ENCODE measurements around the gene UNC5C. TPM values are rescaled to one million over a fixed set of nuclear protein-coding genes. Genes with fewer than 3 reads are reported as not detected.

Gene UNC5C
- total RNA-seq, 3 donors from 2014 or later, result 6.2 to 20.9 (median 6.2) TPM

- TF ChIP-seq CTCF (IDR thresholded peaks at IDR 0.05) (no peak), POLR2A (IDR thresholded peaks at IDR 0.05) (no peak), POLR2AphosphoS5 (IDR thresholded peaks at IDR 0.05) (no peak)
- H3K4me1 ChIP-seq, result no peaks in the 10 kb centered on the region
- no peaks in the 10 kb centered on the region for H3K36me3 ChIP-seq
- H3K27me3 ChIP-seq, result peaks cover 0 to under 1% of the 10 kb centered on the region in 2 donors
- H3K9me3 ChIP-seq, result no peaks in the 10 kb centered on the region
- no peak overlapping the region for H3K4me3 ChIP-seq
- no peak for DNase-seq (ENCODE audit: low spot score in 2 of 2)
- H3K27ac ChIP-seq, result peak overlapping the region in 1 of 2 donors; percentile 12
- intact Hi-C loops (cut with DNase I; ENCODE audit: low total_unique reads), result no loop called here
Measured at GRCh38 chr4:95541094-95541493, 7.7 kb downstream of the UNC5C start.

- Histone ChIP-seq H3K36me3 (no peaks in the 10 kb centered on the region), H3K4me1 (no peaks in the 10 kb centered on the region), H3K4me3 (no peak overlapping the region), H3K27ac (peak overlapping the region in 1 of 2 donors; percentile 2), H3K9me3 (no peaks in the 10 kb centered on the region), H3K27me3 (no peaks in the 10 kb centered on the region)
- intact Hi-C loops (cut with DNase I; ENCODE audit: low total_unique reads), result no loop called here
- no peak for TF ChIP-seq POLR2AphosphoS5 (IDR thresholded peaks at IDR 0.05)
- TF ChIP-seq POLR2A (IDR thresholded peaks at IDR 0.05), result no peak
- TF ChIP-seq CTCF (IDR thresholded peaks at IDR 0.05), result no peak
- no peak for DNase-seq (ENCODE audit: low spot score in 2 of 2)
Measured at GRCh38 chr4:95540227-95540626, 8.5 kb downstream of the UNC5C start.

- TF ChIP-seq CTCF (IDR thresholded peaks at IDR 0.05) (no peak), POLR2AphosphoS5 (IDR thresholded peaks at IDR 0.05) (no peak), POLR2A (IDR thresholded peaks at IDR 0.05) (no peak)
- Histone ChIP-seq H3K4me3 (peak overlapping the region in 1 of 3 donors; percentile 31), H3K36me3 (no peaks in the 10 kb centered on the region), H3K27me3 (no peaks in the 10 kb centered on the region), H3K4me1 (no peaks in the 10 kb centered on the region), H3K9me3 (no peaks in the 10 kb centered on the region), H3K27ac (peak overlapping the region; percentile 8 to 9)
- intact Hi-C loops (cut with DNase I; ENCODE audit: low total_unique reads), result no loop called here
- no peak for DNase-seq (ENCODE audit: low spot score in 2 of 2)
Measured at GRCh38 chr4:95539106-95539505, 9.7 kb downstream of the UNC5C start.

- DNase-seq (ENCODE audit: low spot score in 2 of 2), result no peak
- Histone ChIP-seq H3K4me3 (peak overlapping the region in 1 of 3 donors; percentile 32), H3K36me3 (no peaks in the 10 kb centered on the region), H3K9me3 (no peaks in the 10 kb centered on the region), H3K27me3 (no peaks in the 10 kb centered on the region), H3K4me1 (no peaks in the 10 kb centered on the region), H3K27ac (peak overlapping the region; percentile 12 to 50)
- TF ChIP-seq POLR2AphosphoS5 (IDR thresholded peaks at IDR 0.05) (no peak), CTCF (IDR thresholded peaks at IDR 0.05) (no peak), POLR2A (IDR thresholded peaks at IDR 0.05) (no peak)
- intact Hi-C loops (cut with DNase I; ENCODE audit: low total_unique reads), result no loop called here
Measured at GRCh38 chr4:95537863-95538488, 10.8 kb downstream of the UNC5C start.

GRCh38 chr4:95537191-95537590 is 11.6 kb downstream of the UNC5C start:
- TF ChIP-seq CTCF (IDR thresholded peaks at IDR 0.05) (no peak), POLR2A (IDR thresholded peaks at IDR 0.05) (no peak), POLR2AphosphoS5 (IDR thresholded peaks at IDR 0.05) (no peak)

More at GRCh38 chr4:95537191-95537590, 11.6 kb downstream of the UNC5C start:
- no peaks in the 10 kb centered on the region for H3K4me1 ChIP-seq
- H3K4me3 ChIP-seq, result peak overlapping the region in 1 of 3 donors; percentile 32
- no peaks in the 10 kb centered on the region for H3K9me3 ChIP-seq
- intact Hi-C loops (cut with DNase I; ENCODE audit: low total_unique reads), result no loop called here
- no peak for DNase-seq (ENCODE audit: low spot score in 2 of 2)
- no peaks in the 10 kb centered on the region for H3K36me3 ChIP-seq
- H3K27me3 ChIP-seq, result no peaks in the 10 kb centered on the region
- peak overlapping the region in 1 of 2 donors; percentile 50 for H3K27ac ChIP-seq

Measured in breast epithelium (tissue), 4 donors.